Endometrium (tissue), 2 donors: Measurements from ENCODE around the gene C22orf23.

Experiments
- FAIRE-seq: peaks from 2 replicates; lab custom pipeline; 2012; peaks lifted over from hg19 to GRCh38; lab: Jason Lieb, UNC
- donor health status: control.
- donor health status: control.

The C22orf23 gene

DNA sequence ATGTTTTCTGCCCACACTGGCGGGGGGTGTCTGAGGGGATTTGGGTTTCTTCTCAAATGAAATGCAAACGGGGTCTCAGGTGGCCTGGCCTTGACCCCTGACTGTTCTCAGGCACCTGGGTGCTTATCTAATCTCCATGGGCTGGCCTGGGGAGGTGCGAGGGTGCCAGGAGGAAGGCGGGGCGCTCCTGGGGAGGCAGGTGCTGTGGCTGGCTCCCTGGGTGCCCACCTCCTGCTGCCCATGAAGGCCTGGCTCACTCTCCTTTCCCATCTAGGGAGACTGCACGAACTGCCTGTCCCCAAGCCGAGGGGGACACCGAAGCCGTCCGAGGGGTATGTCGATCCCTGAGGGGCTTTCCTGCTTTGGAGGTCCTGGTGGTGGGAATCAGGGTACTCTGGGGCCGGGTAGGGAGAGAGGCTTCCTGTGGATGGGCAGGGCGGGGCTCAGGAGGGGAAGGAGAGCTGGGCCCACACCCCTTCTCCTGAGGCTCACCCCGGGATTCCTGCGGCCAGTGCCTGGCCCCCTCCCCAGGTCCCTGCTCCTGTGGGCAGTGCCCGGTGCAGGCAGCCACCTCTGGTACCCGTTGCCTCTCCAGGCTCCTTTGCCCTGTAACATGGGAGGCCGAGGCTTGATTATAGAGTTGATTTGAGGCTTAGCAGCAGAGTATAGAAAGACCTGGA is 28.9 kb downstream of the C22orf23 start:
- no peak for FAIRE-seq

DNA sequence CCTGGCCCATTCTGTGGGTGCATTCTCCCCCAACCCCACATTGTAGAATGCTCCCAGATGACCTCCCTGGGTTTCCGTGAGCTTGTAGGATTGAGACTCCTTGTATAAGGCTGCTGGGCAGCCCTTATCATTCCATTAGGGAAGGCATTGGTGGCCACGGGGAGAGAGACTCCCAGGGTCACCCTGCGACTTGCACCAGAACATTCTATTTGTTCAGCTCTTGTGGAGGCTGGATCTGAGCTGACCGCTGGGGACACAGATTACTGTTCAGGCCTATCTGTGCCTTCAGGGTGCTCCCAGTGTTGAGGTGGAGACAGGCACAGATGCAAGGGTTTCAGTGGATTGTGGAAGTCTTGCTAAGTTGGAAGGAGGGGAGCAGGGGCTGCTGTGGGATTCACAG is 29.5 kb downstream of the C22orf23 start:
- FAIRE-seq: no peak

DNA sequence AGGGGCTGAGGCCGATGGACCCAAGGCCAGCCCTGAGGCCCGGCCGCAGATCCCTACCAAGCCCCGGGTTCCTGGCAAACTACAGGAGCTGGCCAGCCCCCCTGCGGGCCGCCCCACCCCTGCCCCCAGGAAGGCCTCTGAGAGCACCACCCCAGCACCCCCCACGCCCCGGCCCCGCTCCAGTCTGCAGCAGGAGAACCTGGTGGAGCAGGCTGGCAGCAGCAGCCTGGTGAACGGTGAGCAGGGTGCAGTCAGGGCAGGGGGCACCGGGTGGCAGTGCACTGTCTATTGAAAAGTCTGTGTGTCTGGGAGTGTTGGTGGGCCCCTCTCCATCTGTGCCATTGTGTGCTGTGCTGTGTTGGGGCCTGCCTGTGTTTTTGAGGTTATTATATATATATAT is 31.2 kb downstream of the C22orf23 start:
- FAIRE-seq: no peak

DNA sequence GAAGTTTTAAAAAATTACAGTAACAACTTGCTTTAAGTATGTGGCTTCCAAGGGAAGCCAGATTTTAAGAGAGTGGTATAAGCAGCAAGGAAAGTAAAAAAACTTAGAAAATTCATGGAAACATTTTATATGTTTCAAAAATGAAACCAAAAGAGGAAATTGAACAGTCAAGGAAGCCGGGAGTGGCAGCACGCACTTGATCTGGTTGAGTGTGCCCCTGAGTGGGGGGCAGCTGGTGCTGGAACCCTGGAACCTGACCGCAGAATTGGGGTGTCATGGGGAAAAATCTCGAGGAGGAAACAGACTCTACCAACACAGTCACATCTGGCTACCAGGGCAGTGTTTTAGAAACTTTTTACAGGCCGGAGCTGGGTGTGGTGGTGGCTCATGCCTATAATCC is 33.3 kb downstream of the C22orf23 start:
- FAIRE-seq: no peak

- FAIRE-seq: no peak
Measured at GRCh38 chr22:37918580-37919270, 34.7 kb downstream of the C22orf23 start.

GRCh38 chr22:37917874-37918548 is 35.4 kb downstream of the C22orf23 start:
- FAIRE-seq: no peak

GRCh38 chr22:37916311-37916710 is 37.1 kb downstream of the C22orf23 start:
- FAIRE-seq: no peak

GRCh38 chr22:37913233-37913721 is 40.1 kb downstream of the C22orf23 start:
- no peak for FAIRE-seq

DNA sequence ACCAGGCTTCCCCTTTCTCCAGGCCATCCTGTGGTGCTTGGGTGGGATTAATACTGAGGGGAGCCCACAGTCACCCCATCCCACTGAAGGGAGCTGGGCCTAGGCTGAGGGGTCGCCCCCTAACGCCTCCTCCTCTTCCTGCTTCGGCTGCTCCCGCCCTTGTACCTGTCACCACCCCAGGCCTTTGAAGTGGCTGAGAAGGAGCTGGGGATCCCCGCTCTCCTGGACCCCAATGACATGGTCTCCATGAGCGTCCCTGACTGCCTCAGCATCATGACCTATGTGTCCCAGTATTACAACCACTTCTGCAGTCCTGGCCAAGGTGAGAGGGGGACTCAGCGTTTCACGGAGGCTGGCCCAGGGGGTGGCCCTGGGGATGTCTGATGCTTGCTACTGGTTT is 41.2 kb downstream of the C22orf23 start:
- FAIRE-seq: no peak

GRCh38 chr22:37911697-37912096 is 41.7 kb downstream of the C22orf23 start:
- FAIRE-seq: no peak

GRCh38 chr22:37910890-37911672 is 42.3 kb downstream of the C22orf23 start:
- no peak for FAIRE-seq

- no peak for FAIRE-seq
Measured at GRCh38 chr22:37909766-37910165, 43.6 kb downstream of the C22orf23 start.

GRCh38 chr22:37907036-37907954 is 46.1 kb downstream of the C22orf23 start:
- FAIRE-seq: no peak

DNA sequence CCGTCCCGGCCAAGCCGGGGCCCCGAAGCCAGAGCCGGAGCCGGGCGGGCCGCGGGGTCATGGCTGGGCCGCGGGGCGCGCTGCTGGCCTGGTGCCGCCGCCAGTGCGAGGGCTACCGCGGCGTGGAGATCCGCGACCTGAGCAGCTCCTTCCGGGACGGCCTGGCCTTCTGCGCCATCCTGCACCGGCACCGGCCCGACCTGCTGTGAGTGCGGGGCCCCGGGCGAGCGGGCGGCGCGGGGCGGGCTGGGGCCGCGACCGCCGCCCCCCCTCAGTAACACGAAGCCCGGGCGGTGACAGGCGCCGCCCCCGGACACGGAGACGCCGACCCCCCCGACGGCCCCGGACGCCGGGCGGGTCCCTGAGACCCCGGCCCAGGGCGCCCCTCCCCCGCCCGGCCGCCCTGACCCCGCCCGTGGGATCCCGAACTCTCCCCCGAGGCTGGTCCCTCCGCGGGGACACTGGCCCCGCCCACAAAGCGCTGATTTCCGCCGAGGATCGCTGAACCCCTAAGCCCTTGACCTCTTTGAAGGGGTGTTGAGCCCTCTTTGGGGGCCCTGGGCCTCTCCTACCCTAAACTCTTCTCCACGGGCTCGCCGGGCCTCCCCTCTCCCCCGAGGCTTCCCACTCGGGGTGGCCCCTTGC is 46.9 kb downstream of the C22orf23 start:
- no peak for FAIRE-seq

DNA sequence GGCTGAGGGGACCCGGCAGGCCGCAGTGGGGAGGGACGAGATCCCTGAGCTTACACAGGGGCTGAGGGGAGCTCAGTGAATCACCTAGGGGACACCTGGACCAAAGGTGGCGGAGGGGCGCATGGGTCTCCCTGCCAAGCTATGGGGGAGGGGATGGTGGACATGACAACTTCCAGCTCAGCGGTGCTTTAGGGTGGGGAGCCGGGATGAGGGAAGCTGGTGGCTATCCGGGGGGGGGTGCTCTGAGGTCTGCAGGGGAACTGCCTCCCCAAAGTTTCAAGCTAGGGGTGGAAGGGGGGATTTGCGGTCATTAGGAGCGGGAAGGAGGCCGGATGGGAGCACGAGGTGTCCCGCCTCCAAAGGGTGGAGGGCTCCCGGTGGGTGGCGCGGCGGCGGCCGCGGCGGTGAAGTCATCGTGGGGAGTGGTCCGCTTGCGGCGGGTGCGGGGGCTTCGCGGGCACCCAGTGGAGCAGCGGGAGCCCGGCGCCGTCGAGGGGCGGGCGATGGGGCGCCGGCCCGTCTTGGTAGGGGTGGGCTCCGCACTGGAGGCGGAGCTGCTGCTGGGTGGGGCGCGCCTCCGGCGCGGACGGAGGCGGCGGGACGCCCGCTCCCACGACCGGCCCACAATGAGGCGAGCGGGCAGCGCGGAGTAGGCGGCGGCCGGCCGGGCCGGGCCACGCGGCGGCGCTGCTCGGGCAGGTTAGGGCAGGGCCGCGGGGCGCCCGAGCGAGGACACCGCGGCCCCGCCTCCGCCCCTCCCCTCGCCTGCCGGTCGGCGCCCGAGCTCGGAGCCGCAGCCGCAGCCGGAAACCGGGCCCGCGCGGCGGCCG is 47.7 kb downstream of the C22orf23 start, which contains the start of gene MICALL1:
Gene MICALL1, plus strand, starts transcription at position 764 of the 830 bp plus-strand sequence. CDS start 126 bp downstream, outside the sequence.
- no peak for FAIRE-seq

DNA sequence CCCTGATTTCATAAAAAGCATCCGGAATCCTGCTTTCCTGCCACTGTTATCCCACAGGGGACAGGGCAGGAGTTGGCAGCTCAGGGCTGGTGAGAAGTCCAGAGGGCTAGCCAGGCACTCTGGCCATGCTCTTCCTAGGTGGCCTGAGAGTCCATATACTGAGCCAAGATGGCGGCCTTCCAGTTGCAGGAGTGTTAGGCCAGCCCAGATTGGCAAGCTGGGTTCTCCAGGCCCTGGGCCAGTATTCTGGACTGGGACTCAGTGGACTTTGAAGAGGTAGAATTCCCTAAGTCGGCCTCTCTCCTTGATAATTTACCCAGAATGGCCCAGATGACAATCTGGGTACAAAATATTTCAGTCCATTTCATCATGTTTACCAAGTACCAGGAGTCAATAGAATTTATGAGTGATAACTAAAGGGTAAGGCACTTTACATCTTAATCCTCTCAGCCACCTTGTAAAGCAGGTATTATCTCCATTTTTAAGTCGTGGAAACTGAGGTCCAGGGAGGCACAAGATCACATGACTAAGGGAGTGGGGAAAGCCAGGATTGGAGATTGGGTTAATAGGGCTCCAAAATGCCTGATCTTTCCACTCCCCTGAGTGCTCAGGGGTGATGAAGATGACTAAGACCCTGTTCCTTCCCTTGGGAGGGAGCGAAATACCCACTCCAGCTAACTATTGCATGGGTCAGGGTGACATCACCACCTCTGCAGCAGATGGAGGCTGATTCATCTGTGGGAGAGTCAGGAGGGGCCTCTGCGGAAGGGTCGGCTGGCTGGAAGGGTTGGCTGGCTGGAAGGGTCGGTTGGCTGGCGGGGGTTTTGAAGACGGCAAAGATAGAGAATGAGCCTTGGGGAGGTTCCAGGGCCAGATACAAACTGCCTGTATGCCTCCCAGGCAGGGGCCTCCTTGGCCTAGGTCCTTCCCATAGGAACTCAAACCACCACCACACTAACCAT is 48.5 kb downstream of the C22orf23 start:
- FAIRE-seq: no peak

DNA sequence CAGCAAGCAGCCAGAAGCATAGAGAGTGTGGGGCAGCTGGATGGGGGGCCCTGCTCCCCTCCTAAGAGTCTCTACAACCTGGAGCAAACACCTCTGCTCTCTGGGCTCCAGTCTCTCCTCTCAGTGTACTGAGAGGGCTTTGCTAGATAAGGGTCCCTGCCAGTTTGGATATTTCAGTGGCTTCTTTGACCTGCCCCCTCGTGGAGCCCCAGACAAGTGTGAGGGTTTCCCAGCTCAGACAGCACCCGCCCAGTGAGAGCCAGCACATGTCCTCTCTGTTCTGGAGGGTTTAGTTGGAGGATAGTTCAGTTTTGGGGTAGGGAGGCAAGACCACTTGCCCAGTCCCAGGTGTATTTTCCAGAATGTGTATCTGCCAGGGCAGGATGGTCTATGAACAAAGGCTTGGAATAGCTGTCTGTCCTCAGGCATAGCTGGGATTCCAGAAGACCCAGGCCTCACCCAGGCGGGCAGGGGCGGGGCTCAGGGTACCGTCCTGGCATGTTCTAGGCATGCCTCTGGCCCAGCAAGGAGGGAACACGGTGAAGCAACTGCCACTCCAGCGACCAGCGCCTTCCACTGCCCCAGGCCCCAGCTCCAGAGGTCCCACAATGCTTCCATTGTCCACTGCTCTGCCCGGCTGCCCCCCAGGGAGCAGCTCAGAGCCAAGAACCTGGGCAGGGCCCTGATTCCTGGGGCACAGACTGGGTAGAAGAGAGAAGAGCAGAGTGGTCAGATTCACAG is 54.8 kb downstream of the C22orf23 start:
- FAIRE-seq: no peak

DNA sequence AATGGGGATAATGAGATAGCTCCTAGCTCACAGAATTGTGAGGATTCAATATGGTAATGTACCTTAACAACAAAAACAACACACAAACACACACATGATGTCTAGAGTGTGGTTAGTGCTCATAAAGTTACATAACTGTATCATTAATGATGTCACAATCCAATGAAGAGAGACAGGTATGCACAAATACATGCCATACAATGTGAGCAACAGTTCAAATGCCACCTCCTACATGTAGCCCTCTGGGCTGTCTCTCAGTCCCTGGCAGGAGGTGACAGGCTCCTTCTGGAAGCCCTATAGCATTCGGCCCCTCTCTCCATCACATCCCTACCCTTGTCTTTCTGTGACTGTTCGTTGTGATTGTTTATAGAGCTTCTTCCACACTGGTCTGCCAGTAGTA is 55.6 kb downstream of the C22orf23 start:
- FAIRE-seq: no peak
